ELR (cell line): Measurements from ENCODE around the gene FHOD1.

Experiments used
- DNase-seq: peaks from one replicate; pipeline ENCODE4 v3.0.0-alpha.2; 2015; ENCODE audit warnings: low read depth

FHOD1 gene

GRCh38 chr16:67234180-67234597 is 13.1 kb downstream of the FHOD1 start:
- no peak for DNase-seq

GRCh38 chr16:67233596-67233995 is 13.7 kb downstream of the FHOD1 start:
- no peak for DNase-seq

- no peak for DNase-seq
These were observed 16.2 kb downstream of the FHOD1 start for GRCh38 chr16:67230809-67231660.

GRCh38 chr16:67229906-67230808 is 17.1 kb downstream of the FHOD1 start:
- no peak for DNase-seq

GRCh38 chr16:67228905-67229304 is 18.4 kb downstream of the FHOD1 start:
- DNase-seq, result no peak

- DNase-seq, result no peak
These were observed 19.1 kb downstream of the FHOD1 start for GRCh38 chr16:67228034-67228785.

- DNase-seq, result no peak
These were observed 19.7 kb downstream of the FHOD1 start for GRCh38 chr16:67227567-67227921.

GRCh38 chr16:67226804-67227566 is 20.3 kb downstream of the FHOD1 start, which contains the start of gene TMEM208:
Gene TMEM208, plus strand, starts transcription at chr16:67227130. Its CDS starts 89 bp downstream, at chr16:67227219.
- DNase-seq, result peak; percentile 100

GRCh38 chr16:67226295-67226803 is 20.9 kb downstream of the FHOD1 start:
- DNase-seq, result no peak

- no peak for DNase-seq
These were observed 23.3 kb downstream of the FHOD1 start for GRCh38 chr16:67223992-67224391.

- no peak for DNase-seq
These were observed 30.4 kb downstream of the FHOD1 start for GRCh38 chr16:67216612-67217490.

- no peak for DNase-seq
These were observed 31.6 kb downstream of the FHOD1 start for GRCh38 chr16:67215706-67216105.

GRCh38 chr16:67213197-67214019 is 33.9 kb downstream of the FHOD1 start:
- no peak for DNase-seq

- peak; percentile 58 for DNase-seq
These were observed 34.5 kb downstream of the FHOD1 start for GRCh38 chr16:67212766-67213165.

GRCh38 chr16:67211674-67212073 is 35.6 kb downstream of the FHOD1 start:
- DNase-seq, result no peak

- no peak for DNase-seq
These were observed 37.0 kb downstream of the FHOD1 start for GRCh38 chr16:67210069-67210937.

- no peak for DNase-seq
These were observed 37.7 kb downstream of the FHOD1 start for GRCh38 chr16:67209565-67209964.
